Caco-2 (cell line): ENCODE results near the gene GRK5. TPM values are rescaled to one million over a fixed set of nuclear protein-coding genes. Genes with fewer than 3 reads are reported as not detected.

ENCODE experiments used
- BruUV-seq: library from RNA; stranded (reverse); fragments of 400-500 nt; replicated peaks from 2 replicates; lab custom pipeline; 2021; lab: Mats Ljungman, UMichigan
- CTCF ChIA-PET: fragments of 300-600 bp; sonication (Branson Sonifier 250); formaldehyde crosslinking; loops from one replicate; lab custom pipeline; 2022; ENCODE audit warnings: antibody characterized with exemption; lab: Charles Lee
- POLR2A ChIA-PET: fragments of 300-600 bp; sonication (Branson Sonifier 250); formaldehyde crosslinking; loops from one replicate; lab custom pipeline; 2022; ENCODE audit warnings: antibody characterized with exemption; lab: Charles Lee
- DNase-seq, 2 experiments: peaks; one replicate each; pipeline versions ENCODE4 v3.0.0 to v3.0.0-alpha.2; 2020 to 2022
- H3K27me3 ChIP-seq: replicated peaks from 2 replicates; pipeline ENCODE4 v1.6.0; 2011; ENCODE audit warnings: low read length; ENCODE audit not compliant: control insufficient read depth, insufficient read depth
- H3K36me3 ChIP-seq: 2 replicates; pipeline ENCODE4 v1.5.1; 2011; ENCODE audit warnings: low read length; ENCODE audit not compliant: control insufficient read depth, insufficient read depth
- H3K4me1 ChIP-seq: fragments of 250-450 bp; sonication (Bioruptor Pico); 2 replicates; pipeline ENCODE4 v1.5.1; 2020; ENCODE audit warnings: mild to moderate bottlenecking
- H3K4me3 ChIP-seq: 2 replicates; pipeline ENCODE4 v1.5.1; 2011; ENCODE audit warnings: low read depth, mild to moderate bottlenecking, control low read depth, low read length
- H3K9me3 ChIP-seq: fragments of 250-450 bp; sonication (Bioruptor Pico); 2 replicates; pipeline ENCODE4 v1.5.1; 2020; ENCODE audit warnings: mild to moderate bottlenecking, moderate library complexity
- H3K27ac Mint-ChIP-seq: one replicate; pipeline ENCODE4 v1.8.0; 2022; ENCODE audit warnings: mixed read lengths; ENCODE audit not compliant: unreplicated experiment
- H3K27me3 Mint-ChIP-seq: one replicate; pipeline ENCODE4 v1.8.0; 2022; ENCODE audit warnings: mixed read lengths; ENCODE audit not compliant: insufficient read depth, unreplicated experiment
- H3K36me3 Mint-ChIP-seq: one replicate; pipeline ENCODE4 v1.8.0; 2022; ENCODE audit warnings: mild to moderate bottlenecking, mixed read lengths; ENCODE audit not compliant: insufficient read depth, unreplicated experiment
- H3K4me1 Mint-ChIP-seq: one replicate; pipeline ENCODE4 v1.8.0; 2022; ENCODE audit warnings: low read depth, mixed read lengths; ENCODE audit not compliant: unreplicated experiment
- H3K4me3 Mint-ChIP-seq: one replicate; pipeline ENCODE4 v1.8.0; 2022; ENCODE audit warnings: mild to moderate bottlenecking, moderate library complexity, mixed read lengths; ENCODE audit not compliant: unreplicated experiment
- H3K9me3 Mint-ChIP-seq: one replicate; pipeline ENCODE4 v1.8.0; 2022; ENCODE audit warnings: mixed read lengths; ENCODE audit not compliant: unreplicated experiment
- CTCF ChIP-seq, 2 experiments: fragments of 200-600 bp in 1 of 2; IDR thresholded peaks; 1 replicate in 1 of 2; 2 replicates in 1 of 2; pipeline versions ENCODE4 v1.5.1 to v1.8.0; 2011 to 2022; ENCODE audit warnings: antibody characterized with exemption in 1 of 2, control low read depth in 1 of 2, inconsistent platforms in 1 of 2, low read depth in 1 of 2, low read length in 1 of 2, mild to moderate bottlenecking in 1 of 2, moderate library complexity in 1 of 2; ENCODE audit not compliant: insufficient read depth in 1 of 2, severe bottlenecking in 1 of 2, unreplicated experiment in 1 of 2
- intact Hi-C: fragments of 100-400 bp; cut with micrococcal nuclease; formaldehyde crosslinking; loops from one replicate; pipeline ENCODE4 v1.10.0; 2022; ENCODE audit not compliant: unreplicated experiment
- total RNA-seq: library from RNA; stranded (reverse); gene quantifications from 2 replicates; pipeline ENCODE4 v1.2.3, GENCODE V29; 2022

The GRK5 gene
- total RNA-seq, 1 experiment from 2014 or later, result 7.7 TPM

- no peak for DNase-seq
- CTCF ChIA-PET, result no interaction called here
- 0 out of 2 replicates have a peak, but pooled peaks cover 2% of the 10 kb centered on the region for H3K9me3 ChIP-seq
- no peaks in the 10 kb centered on the region for H3K36me3 ChIP-seq
- Mint-ChIP-seq H3K27me3 (no peaks in the 10 kb centered on the region), H3K36me3 (peaks cover 7% of the 10 kb centered on the region), H3K9me3 (peaks cover 6% of the 10 kb centered on the region), H3K4me3 (no peak overlapping the region), H3K27ac (no peak overlapping the region), H3K4me1 (peaks cover 12% of the 10 kb centered on the region)
- H3K27me3 ChIP-seq, result no peaks in the 10 kb centered on the region
- H3K4me3 ChIP-seq, result no peak overlapping the region
- intact Hi-C loops, result no loop called here
- POLR2A ChIA-PET, result no interaction called here
- H3K4me1 ChIP-seq, result peaks cover 3% of the 10 kb centered on the region
- no TSS peak for BruUV-seq
- no peak for TF ChIP-seq CTCF (IDR thresholded peaks at IDR 0.05; ENCODE audit: insufficient read depth in 1 of 2, low read depth in 1 of 2, low read length in 1 of 2, severe bottlenecking in 1 of 2, unreplicated experiment in 1 of 2)
Measured at GRCh38 chr10:119346095-119346832, 138.9 kb downstream of the GRK5 start.

GRCh38 chr10:119347181-119347974, 140.0 kb downstream of the GRK5 start:
- CTCF ChIA-PET, result interaction anchor here (0.7 kb wide), 1 partner anchor 14 kb away, joined by 3 read pairs; no protein-coding TSS in a partner anchor
- POLR2A ChIA-PET, result no interaction called here
- peaks cover 6% of the 10 kb centered on the region for H3K36me3 Mint-ChIP-seq
- no peak overlapping the region for H3K4me3 Mint-ChIP-seq
- H3K27ac Mint-ChIP-seq, result no peak overlapping the region
- H3K27me3 Mint-ChIP-seq, result no peaks in the 10 kb centered on the region
- Histone ChIP-seq H3K4me1 (no peaks in the 10 kb centered on the region), H3K4me3 (no peak overlapping the region), H3K36me3 (no peaks in the 10 kb centered on the region), H3K27me3 (no peaks in the 10 kb centered on the region), H3K9me3 (peaks cover 8% of the 10 kb centered on the region; the same call in 1 of the 2 replicates)
- no TSS peak for BruUV-seq
- H3K4me1 Mint-ChIP-seq, result peaks cover 9% of the 10 kb centered on the region
- DNase-seq, result no peak
- H3K9me3 Mint-ChIP-seq, result peaks cover 12% of the 10 kb centered on the region
- no peak for TF ChIP-seq CTCF (IDR thresholded peaks at IDR 0.05; ENCODE audit: insufficient read depth in 1 of 2, low read depth in 1 of 2, low read length in 1 of 2, severe bottlenecking in 1 of 2, unreplicated experiment in 1 of 2)
- intact Hi-C loops, result no loop called here

- DNase-seq, result no peak
- Mint-ChIP-seq H3K4me3 (no peak overlapping the region), H3K36me3 (peaks cover 6% of the 10 kb centered on the region), H3K27ac (no peak overlapping the region), H3K4me1 (peaks cover 9% of the 10 kb centered on the region), H3K27me3 (no peaks in the 10 kb centered on the region), H3K9me3 (peaks cover 12% of the 10 kb centered on the region)
- Histone ChIP-seq H3K9me3 (peaks cover 8% of the 10 kb centered on the region; the same call in 1 of the 2 replicates), H3K4me1 (no peaks in the 10 kb centered on the region), H3K27me3 (no peaks in the 10 kb centered on the region), H3K4me3 (no peak overlapping the region), H3K36me3 (no peaks in the 10 kb centered on the region)
- no TSS peak for BruUV-seq
- POLR2A ChIA-PET, result no interaction called here
- no peak for TF ChIP-seq CTCF (IDR thresholded peaks at IDR 0.05; ENCODE audit: insufficient read depth in 1 of 2, low read depth in 1 of 2, low read length in 1 of 2, severe bottlenecking in 1 of 2, unreplicated experiment in 1 of 2)
- intact Hi-C loops, result no loop called here
- CTCF ChIA-PET, result interaction anchor here (0.7 kb wide), 1 partner anchor 14 kb away, joined by 3 read pairs; no protein-coding TSS in a partner anchor
Measured at GRCh38 chr10:119348106-119348505, 140.7 kb downstream of the GRK5 start.
